Inferior parietal cortex (tissue), 1 donor: ENCODE results near the gene ACTRT2.

ENCODE experiments used
- DNase-seq: peaks from one replicate; pipeline ENCODE4 v3.0.0-alpha.2; 2016; ENCODE audit errors: extremely low spot score

ACTRT2 gene

GRCh38 chr1:2983706-2984398 is 37.4 kb upstream of the ACTRT2 start:
- no peak for DNase-seq

GRCh38 chr1:2984399-2985061 is 36.7 kb upstream of the ACTRT2 start:
- no peak for DNase-seq

- DNase-seq, result no peak
These were observed 36.2 kb upstream of the ACTRT2 start for GRCh38 chr1:2985067-2985561.

- no peak for DNase-seq
These were observed 35.3 kb upstream of the ACTRT2 start for GRCh38 chr1:2985694-2986548.

GRCh38 chr1:2986549-2987305 is 34.5 kb upstream of the ACTRT2 start:
- DNase-seq, result no peak

GRCh38 chr1:2987773-2988172 is 33.5 kb upstream of the ACTRT2 start:
- no peak for DNase-seq

- DNase-seq, result peak; percentile 42
These were observed 33.0 kb upstream of the ACTRT2 start for GRCh38 chr1:2988256-2988655.

- no peak for DNase-seq
These were observed 32.1 kb upstream of the ACTRT2 start for GRCh38 chr1:2989185-2989584.

DNA sequence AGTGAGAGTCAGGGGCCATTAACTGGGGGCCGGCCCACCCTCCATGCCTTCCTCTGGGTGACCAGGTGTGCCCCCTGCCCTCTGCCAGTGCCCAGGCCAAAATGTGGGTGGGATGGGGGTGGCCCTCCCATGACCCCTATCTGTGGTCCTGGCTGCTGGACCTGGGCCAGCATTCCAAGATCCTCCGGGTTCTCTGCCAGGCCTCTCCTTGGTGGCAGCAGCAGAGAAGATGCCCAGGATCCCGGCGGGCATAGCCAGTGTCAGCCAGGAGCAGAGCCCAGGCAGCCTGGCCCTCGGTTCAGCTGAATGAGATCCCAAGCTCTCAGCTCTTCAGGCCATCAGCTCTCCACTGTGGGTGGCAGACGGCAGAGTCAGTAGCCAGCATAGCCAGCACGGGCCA is 31.3 kb upstream of the ACTRT2 start:
- DNase-seq, result no peak

DNA sequence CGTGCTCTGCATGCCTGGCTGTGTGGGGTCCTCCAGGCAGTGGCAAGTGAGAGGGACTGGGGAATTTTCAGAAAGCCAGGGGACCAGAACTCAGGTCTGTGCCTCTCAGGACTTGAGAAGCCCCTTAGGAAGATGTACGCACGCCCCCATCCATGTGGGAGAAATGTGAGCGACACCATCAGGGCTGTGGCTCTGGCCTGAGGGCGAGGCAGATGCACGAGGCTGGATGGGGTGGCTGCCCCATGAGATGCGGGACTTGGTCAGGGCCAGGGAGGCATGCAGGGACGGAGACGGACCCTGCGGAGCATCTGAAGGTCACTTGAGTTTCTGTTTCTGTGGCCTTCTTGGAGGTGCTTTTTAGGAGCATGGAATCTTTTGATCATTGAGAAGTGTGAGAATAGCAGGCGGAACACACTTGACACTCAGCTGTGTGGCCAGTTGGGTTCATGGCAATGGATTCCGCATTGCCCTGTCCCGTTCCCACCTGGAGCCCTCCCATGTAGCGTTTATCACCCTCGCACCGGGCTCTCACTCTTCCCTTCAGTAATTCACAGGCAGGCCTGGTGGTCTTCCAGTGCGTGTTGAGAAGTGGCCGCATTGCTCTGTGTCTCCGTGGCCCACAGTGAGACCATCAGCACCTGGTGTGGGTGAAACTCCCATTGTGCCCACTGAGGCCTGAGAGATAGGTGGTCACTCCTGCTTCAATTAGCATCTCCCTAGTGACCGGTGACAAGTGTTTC is 30.7 kb upstream of the ACTRT2 start:
- no peak for DNase-seq

- DNase-seq, result no peak
These were observed 29.3 kb upstream of the ACTRT2 start for GRCh38 chr1:2991753-2992495.

- no peak for DNase-seq
These were observed 22.7 kb upstream of the ACTRT2 start for GRCh38 chr1:2998503-2999100.

- DNase-seq, result no peak
These were observed 22.1 kb upstream of the ACTRT2 start for GRCh38 chr1:2999138-2999537.

- DNase-seq, result no peak
These were observed 21.7 kb upstream of the ACTRT2 start for GRCh38 chr1:2999571-2999970.

DNA sequence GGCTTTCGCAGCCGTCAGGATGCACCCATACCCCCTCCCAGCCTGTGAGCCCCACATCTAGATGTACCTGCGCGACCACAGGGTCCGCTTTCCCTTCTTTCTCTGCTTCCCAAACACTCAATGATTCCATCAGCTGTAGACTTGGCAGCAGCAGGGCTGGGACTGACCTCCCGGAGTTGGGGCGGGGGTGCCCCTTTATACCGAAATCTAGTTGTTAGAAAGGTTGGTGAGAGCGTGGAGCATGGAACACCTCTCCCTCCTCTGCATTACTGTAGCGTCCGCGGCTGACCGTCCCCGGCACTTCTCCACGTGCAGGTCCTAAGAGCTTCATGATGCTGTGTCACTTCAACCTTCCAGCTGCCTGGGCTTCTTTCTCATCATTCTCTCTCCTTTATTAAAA is 21.1 kb upstream of the ACTRT2 start:
- no peak for DNase-seq

DNA sequence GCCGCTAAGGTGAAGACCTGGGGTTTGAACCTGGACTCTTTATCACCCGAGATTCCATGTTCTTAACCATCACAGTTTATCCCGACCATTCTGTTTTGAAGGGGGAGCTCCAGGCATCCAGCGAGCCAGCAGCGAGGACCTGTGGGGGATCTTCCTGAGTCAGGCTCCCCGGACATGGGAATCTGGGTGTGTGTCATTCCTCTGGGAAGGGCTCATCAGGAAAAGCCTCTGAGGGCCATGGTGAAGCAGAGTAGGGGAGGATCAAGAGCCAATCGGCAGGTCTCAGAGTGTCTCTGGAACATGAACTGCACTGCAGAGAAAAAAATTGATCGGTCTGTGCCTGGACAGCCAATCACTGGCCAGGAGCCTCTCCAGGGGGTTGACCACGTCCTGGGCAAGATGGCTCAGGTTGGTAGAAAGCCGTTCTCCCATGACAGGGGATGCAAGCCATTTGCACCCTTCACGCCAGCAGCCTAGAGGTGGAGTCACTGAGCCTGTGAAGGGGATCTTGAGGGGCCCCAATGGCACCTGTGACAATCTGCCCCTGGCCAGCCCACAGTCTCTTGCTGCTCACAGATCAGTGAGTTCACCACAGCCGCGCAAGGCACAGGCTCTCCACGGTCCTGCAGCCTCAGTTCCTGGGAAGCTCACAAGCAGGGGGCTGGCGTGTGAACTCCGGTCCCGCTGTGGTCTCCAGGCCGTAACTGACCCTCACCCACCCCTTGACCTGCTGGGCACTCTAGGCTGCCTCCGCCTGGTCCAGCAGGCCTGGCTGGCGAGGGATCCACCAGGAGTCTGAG is 20.4 kb upstream of the ACTRT2 start:
- no peak for DNase-seq

GRCh38 chr1:3001471-3002348 is 19.6 kb upstream of the ACTRT2 start:
- DNase-seq, result no peak
